ENCODE results near the gene FNDC7. TPM values are rescaled to one million over a fixed set of nuclear protein-coding genes. Genes with fewer than 3 reads are reported as not detected.
A peak's percentile ranks its signal among the peaks of the same experiment; 100 is the strongest.

FNDC7 gene
- total and polyA plus RNA-seq, 2 donors (not counting 3 experiments of a cell fraction or from before 2014, with no cell fraction given): not detected

DNA sequence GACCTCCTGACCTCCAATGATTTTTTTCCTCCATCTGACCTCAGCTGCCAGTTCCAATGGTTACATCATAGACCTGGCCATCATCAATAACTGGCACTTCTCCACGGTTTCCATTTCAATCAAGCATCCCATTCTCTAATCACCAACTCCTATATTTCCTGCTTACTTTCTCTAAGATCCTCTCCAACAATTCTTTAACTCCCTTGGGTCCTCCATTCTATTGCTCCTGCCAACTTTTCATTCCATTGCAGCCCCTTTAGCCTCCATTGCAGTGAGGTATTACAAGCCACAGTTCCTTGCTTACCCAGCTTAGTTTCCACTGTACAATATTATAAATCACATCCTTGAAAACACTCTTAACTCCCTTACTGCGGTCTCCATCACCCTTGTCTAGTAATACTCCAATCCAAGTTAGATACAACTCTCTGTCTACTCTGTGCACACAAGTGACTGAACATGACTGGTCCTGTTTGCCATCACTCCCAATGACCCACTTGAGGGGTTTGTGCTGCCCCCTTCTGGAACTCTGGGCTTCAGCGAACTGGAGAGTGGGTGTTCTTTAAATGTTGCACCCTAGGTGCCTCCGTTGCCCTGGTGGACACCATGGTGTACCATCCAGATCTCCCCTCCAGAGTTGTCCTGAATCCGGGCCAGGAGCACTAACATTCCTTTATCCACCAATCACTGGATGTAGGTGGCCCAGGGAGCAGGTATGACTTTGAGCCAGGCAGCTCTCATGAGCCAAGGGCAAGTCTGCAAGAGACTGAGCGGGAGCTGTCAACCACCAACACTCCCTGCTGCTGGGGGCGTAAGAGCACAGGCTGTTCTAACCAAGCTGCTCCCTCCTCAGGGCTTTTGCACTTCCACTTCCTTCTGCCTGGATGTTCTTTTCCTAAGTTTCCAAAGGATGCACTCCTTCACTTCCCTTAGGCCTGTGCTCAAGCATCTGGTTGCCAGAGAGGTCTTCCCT lies 3.7 kb upstream of the FNDC7 start:
- H4K20me1 ChIP-seq (replicated peaks; ENCODE audit: control insufficient read depth, extremely low read depth, insufficient read depth, low read length): no peaks in the 10 kb centered on the region
- ChIA-PET POLR2A (no interaction called here), CTCF (interaction anchor here (1.0 kb wide), 1 partner anchor 10 kb away, joined by 3 read pairs; no protein-coding TSS in a partner anchor)
- no peaks in the 10 kb centered on the region for H3K36me3 ChIP-seq (ENCODE audit: control insufficient read depth in 2 of 2, extremely low read depth in 1 of 2, insufficient read depth in 2 of 2, low read length in 2 of 2)
- no peak overlapping the region for H2AFZ ChIP-seq (ENCODE audit: low read depth, low read length)
- H3K4me1 ChIP-seq (ENCODE audit: control insufficient read depth, extremely low read depth, insufficient read depth, low read length): peaks cover 10% of the 10 kb centered on the region
- H3K9me3 ChIP-seq (replicated peaks; ENCODE audit: control insufficient read depth, insufficient read depth, low read length): no peaks in the 10 kb centered on the region
- H3K4me2 ChIP-seq (ENCODE audit: insufficient read depth, low read length): no peak overlapping the region
- H3K27me3 ChIP-seq (ENCODE audit: control insufficient read depth in 2 of 2, insufficient read depth in 2 of 2, low read length in 2 of 2): no peaks in the 10 kb centered on the region
- DNase-seq (ENCODE audit: low read depth, low spot score): no peak
- dilution Hi-C loops (cut with MboI; ENCODE audit: extremely low pct_ligation_motif_present, low sequenced_read_pairs) (no loop called here), intact Hi-C loops (cut with micrococcal nuclease) (no loop called here)
- TF ChIP-seq MYC (IDR thresholded peaks at IDR 0.05; ENCODE audit: low read depth, low read length) (no peak), POLR2AphosphoS5 (IDR thresholded peaks at IDR 0.05; ENCODE audit: insufficient read depth, low read depth, low read length) (no peak), JUN (IDR thresholded peaks at IDR 0.05; ENCODE audit: borderline replicate concordance, insufficient read depth, insufficient read length, low read depth) (no peak), POLR2A (IDR thresholded peaks at IDR 0.05; ENCODE audit: low read depth, low read length) (no peak), EZH2 (IDR thresholded peaks at IDR 0.05; ENCODE audit: borderline replicate concordance, low read depth, low read length, severe bottlenecking) (no peak)
- TF ChIP-seq, protein P1, sequence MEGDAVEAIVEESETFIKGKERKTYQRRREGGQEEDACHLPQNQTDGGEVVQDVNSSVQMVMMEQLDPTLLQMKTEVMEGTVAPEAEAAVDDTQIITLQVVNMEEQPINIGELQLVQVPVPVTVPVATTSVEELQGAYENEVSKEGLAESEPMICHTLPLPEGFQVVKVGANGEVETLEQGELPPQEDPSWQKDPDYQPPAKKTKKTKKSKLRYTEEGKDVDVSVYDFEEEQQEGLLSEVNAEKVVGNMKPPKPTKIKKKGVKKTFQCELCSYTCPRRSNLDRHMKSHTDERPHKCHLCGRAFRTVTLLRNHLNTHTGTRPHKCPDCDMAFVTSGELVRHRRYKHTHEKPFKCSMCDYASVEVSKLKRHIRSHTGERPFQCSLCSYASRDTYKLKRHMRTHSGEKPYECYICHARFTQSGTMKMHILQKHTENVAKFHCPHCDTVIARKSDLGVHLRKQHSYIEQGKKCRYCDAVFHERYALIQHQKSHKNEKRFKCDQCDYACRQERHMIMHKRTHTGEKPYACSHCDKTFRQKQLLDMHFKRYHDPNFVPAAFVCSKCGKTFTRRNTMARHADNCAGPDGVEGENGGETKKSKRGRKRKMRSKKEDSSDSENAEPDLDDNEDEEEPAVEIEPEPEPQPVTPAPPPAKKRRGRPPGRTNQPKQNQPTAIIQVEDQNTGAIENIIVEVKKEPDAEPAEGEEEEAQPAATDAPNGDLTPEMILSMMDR (IDR thresholded peaks at IDR 0.05; ENCODE audit: extremely low read depth in 1 of 2, insufficient read depth in 1 of 2, low read depth in 1 of 2, low read length in 2 of 2): peak in 1 of 2 donors; percentile 9
- TF ChIP-seq, protein P2, sequence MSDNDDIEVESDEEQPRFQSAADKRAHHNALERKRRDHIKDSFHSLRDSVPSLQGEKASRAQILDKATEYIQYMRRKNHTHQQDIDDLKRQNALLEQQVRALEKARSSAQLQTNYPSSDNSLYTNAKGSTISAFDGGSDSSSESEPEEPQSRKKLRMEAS (IDR thresholded peaks at IDR 0.05; ENCODE audit: insufficient read depth, insufficient read length): no peak
- FAIRE-seq: no peak
- H3K27ac ChIP-seq (ENCODE audit: insufficient read depth, low read depth, low read length): no peak overlapping the region
- BruUV-seq (replicated peaks): no TSS peak
- H3K9ac ChIP-seq (replicated peaks; ENCODE audit: extremely low read depth, insufficient read depth, low read length): no peak overlapping the region
- H3K79me2 ChIP-seq (ENCODE audit: control insufficient read depth, insufficient read depth, low read length): no peaks in the 10 kb centered on the region
- no peak overlapping the region for H3K4me3 ChIP-seq (replicated peaks in 1 of 3; ENCODE audit: insufficient read depth in 1 of 3, low read depth in 1 of 3, low read length in 3 of 3)
- H3K9me1 ChIP-seq (replicated peaks; ENCODE audit: control insufficient read depth, extremely low read depth, insufficient read depth, low read length): no peaks in the 10 kb centered on the region
